KMS-11 (cell line): ENCODE data around the gene TOMM20.

Experiments
- H2AFZ ChIP-seq: fragments of 200-600 bp; sonication (generic); 2 replicates; pipeline ENCODE4 v1.6.1; 2016; ENCODE audit warnings: antibody characterized with exemption, mixed run types, low read depth
- H3K27ac ChIP-seq: fragments of 200-600 bp; sonication (generic); 2 replicates; pipeline ENCODE4 v1.6.1; 2016; ENCODE audit warnings: mild to moderate bottlenecking, mixed run types
- H3K27me3 ChIP-seq: fragments of 200-600 bp; sonication (generic); 2 replicates; pipeline ENCODE4 v1.6.1; 2017; ENCODE audit warnings: mild to moderate bottlenecking, low read depth, mixed run types, moderate library complexity; ENCODE audit not compliant: insufficient read depth
- H3K36me3 ChIP-seq: fragments of 200-600 bp; sonication (generic); 2 replicates; pipeline ENCODE4 v1.6.1; 2017; ENCODE audit warnings: mild to moderate bottlenecking, mixed run types; ENCODE audit not compliant: insufficient read depth
- H3K4me1 ChIP-seq: fragments of 200-600 bp; sonication (generic); 2 replicates; pipeline ENCODE4 v1.6.1; 2016; ENCODE audit warnings: mild to moderate bottlenecking, low read depth, mixed run types; ENCODE audit not compliant: poor library complexity, severe bottlenecking
- H3K4me2 ChIP-seq: fragments of 200-600 bp; sonication (generic); 2 replicates; pipeline ENCODE4 v1.7.0; 2016; ENCODE audit warnings: mild to moderate bottlenecking, mixed run types
- H3K4me3 ChIP-seq: fragments of 200-600 bp; sonication (generic); IDR thresholded peaks from 2 replicates; pipeline ENCODE4 v1.6.1; 2017; ENCODE audit warnings: low read depth, low read length, mixed read lengths; ENCODE audit not compliant: insufficient read depth
- H3K79me2 ChIP-seq: fragments of 200-600 bp; sonication (generic); 2 replicates; pipeline ENCODE4 v1.6.1; 2016; ENCODE audit warnings: low read depth, mixed run types; ENCODE audit not compliant: insufficient read depth
- H3K9ac ChIP-seq: fragments of 200-600 bp; sonication (generic); 2 replicates; pipeline ENCODE4 v1.6.1; 2016; ENCODE audit warnings: mild to moderate bottlenecking, mixed run types
- H4K20me1 ChIP-seq: fragments of 200-600 bp; sonication (generic); 2 replicates; pipeline ENCODE4 v1.6.1; 2016; ENCODE audit warnings: mild to moderate bottlenecking, mixed run types; ENCODE audit not compliant: insufficient read depth
- CTCF ChIP-seq: fragments of 200-600 bp; sonication (generic); conservative IDR thresholded peaks from 2 replicates; pipeline ENCODE4 v1.6.1; 2017; ENCODE audit warnings: low read depth, mild to moderate bottlenecking, antibody characterized with exemption, low read length, moderate library complexity, mixed read lengths

TOMM20 gene

DNA sequence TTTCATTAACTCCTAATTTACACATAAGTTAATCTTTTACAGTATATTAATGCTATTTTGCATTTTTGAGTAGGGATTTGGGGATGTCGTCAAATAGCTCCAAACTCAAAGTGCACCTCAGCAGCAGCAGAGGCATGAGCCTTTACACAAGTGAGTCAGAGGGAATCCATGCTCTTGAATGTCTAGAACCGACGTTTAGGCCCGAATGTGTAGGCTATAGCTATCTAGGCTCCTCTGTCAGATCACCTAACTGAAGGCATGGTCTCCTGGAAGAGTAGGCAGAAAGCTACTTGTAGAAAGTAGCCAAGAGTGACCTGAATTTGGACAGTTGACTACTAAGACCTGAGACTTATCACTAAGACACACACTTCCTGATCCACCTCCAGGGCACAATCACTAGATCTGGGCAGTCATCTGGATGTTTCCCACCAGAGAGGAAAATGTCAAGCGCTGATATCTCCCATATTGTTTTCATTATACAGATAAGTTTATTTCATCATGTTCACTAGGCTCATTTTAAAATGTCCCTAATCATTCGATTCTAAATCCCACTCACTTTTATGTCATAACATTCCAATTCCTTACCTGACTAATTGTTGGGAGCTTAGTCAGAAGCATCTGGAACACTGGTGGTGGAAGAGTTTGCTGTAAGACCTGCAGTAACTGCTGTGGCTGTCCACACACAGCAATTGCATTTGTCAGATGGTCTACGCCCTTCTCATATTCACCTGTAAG, 15.3 kb downstream of the TOMM20 start:
- no peak overlapping the region for H3K4me3 ChIP-seq
- peaks cover 5% of the 10 kb centered on the region for H3K4me1 ChIP-seq
- H3K36me3 ChIP-seq: peaks cover 31% of the 10 kb centered on the region; the same call in 1 of the 2 replicates
- H2AFZ ChIP-seq: no peak overlapping the region
- H3K79me2 ChIP-seq: peaks cover 45% of the 10 kb centered on the region; the same call in 1 of the 2 replicates
- H3K9ac ChIP-seq: no peak overlapping the region
- no peaks in the 10 kb centered on the region for H3K27me3 ChIP-seq
- H4K20me1 ChIP-seq: no peaks in the 10 kb centered on the region
- no peak overlapping the region for H3K27ac ChIP-seq
- TF ChIP-seq CTCF: no peak
- no peak overlapping the region for H3K4me2 ChIP-seq

DNA sequence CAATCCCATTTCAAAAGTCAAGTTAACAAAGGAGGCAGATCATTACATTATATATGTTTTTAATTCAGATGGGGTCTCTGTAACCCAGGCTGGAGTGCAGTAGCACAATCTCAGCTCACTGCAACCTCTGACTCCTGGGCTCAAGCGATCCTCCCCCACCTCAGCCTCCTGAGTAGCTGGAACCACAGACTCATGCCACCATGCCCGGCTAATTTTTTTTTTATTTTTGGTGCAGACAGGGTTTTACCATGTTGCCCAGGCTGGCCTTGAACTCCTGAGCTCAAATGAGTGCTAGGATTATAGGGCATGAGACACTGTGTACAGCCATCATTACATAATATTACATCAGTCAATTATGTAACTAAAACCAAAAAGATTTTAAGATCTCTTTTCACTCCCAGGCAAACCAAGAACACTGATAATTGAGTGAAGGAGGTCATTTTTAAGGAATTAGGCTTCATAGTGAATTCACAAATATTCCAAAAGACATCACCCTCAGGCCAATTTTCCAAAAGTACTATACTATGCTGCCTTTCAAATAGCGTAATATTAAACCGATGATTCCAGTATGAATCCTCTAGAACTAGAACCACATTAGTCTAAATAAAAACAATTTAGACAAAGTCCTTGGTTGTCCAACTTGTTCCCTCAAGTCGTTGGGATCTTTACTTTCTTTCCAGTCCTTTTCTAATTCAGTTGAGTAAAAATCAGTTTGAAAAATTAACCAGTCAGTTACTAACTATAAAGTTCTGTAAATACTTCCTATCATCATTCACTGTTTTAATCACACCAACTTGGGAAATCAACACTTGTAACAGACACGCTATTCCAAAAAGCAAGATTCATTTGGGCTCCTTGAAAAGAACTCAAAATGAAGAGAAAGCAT, 16.1 kb downstream of the TOMM20 start:
- peaks cover 31% of the 10 kb centered on the region; the same call in 1 of the 2 replicates for H3K36me3 ChIP-seq

GRCh38 chr1:235111107-235111506, 17.5 kb downstream of the TOMM20 start:
- Histone ChIP-seq H3K27me3 (no peaks in the 10 kb centered on the region), H3K9ac (no peak overlapping the region), H3K4me2 (no peak overlapping the region), H2AFZ (no peak overlapping the region), H3K36me3 (peaks cover 31% of the 10 kb centered on the region; the same call in 1 of the 2 replicates), H4K20me1 (no peaks in the 10 kb centered on the region), H3K4me1 (peaks cover 18% of the 10 kb centered on the region), H3K79me2 (peaks cover 30% of the 10 kb centered on the region; the same call in 1 of the 2 replicates), H3K27ac (no peak overlapping the region), H3K4me3 (no peak overlapping the region)
- no peak for TF ChIP-seq CTCF

More for the DNA sequence above, 16.1 kb downstream of the TOMM20 start:
- no peak overlapping the region for H3K9ac ChIP-seq
- H4K20me1 ChIP-seq: no peaks in the 10 kb centered on the region
- H3K27me3 ChIP-seq: no peaks in the 10 kb centered on the region
- TF ChIP-seq CTCF: no peak
- no peak overlapping the region for H3K4me3 ChIP-seq
- no peak overlapping the region for H2AFZ ChIP-seq
- H3K4me2 ChIP-seq: no peak overlapping the region
- H3K4me1 ChIP-seq: peaks cover 5% of the 10 kb centered on the region
- H3K79me2 ChIP-seq: peaks cover 39% of the 10 kb centered on the region; the same call in 1 of the 2 replicates
- H3K27ac ChIP-seq: no peak overlapping the region

DNA sequence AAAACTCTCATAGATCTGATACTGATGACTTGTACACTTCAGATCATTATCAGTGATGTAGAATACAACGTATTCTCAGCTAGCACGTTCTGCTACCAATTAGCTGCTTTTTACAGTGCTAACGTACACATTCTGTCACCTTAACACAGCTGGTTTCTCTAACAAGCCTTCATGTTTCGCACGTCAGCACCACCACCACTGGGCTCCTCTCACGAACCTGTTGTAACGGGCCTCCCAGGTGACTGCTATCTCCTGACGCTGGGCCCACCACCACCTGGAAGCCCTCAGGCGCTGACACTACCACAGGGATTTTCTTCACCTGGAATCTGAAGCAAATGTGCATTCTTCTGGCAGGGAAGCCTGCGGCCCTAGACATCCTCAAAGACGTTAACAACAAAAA, 19.8 kb downstream of the TOMM20 start:
- H2AFZ ChIP-seq: no peak overlapping the region
- no peak overlapping the region for H3K9ac ChIP-seq
- no peak for TF ChIP-seq CTCF
- H3K4me2 ChIP-seq: no peak overlapping the region
- H3K4me1 ChIP-seq: peaks cover 37% of the 10 kb centered on the region
- no peak overlapping the region for H3K4me3 ChIP-seq
- H3K79me2 ChIP-seq: peaks cover 10% of the 10 kb centered on the region; the same call in 1 of the 2 replicates
- H3K27ac ChIP-seq: no peak overlapping the region
- no peaks in the 10 kb centered on the region for H3K27me3 ChIP-seq
- peaks cover 23% of the 10 kb centered on the region; the same call in 1 of the 2 replicates for H3K36me3 ChIP-seq
- H4K20me1 ChIP-seq: no peaks in the 10 kb centered on the region
